Eye (tissue), 1 donor: ENCODE measurements around the gene C1R.
A peak's percentile ranks its signal among the peaks of the same experiment; 100 is the strongest.

Experiments used
- DNase-seq: peaks from one replicate; pipeline ENCODE4 v3.0.0-alpha.2; 2015

Gene C1R

DNA sequence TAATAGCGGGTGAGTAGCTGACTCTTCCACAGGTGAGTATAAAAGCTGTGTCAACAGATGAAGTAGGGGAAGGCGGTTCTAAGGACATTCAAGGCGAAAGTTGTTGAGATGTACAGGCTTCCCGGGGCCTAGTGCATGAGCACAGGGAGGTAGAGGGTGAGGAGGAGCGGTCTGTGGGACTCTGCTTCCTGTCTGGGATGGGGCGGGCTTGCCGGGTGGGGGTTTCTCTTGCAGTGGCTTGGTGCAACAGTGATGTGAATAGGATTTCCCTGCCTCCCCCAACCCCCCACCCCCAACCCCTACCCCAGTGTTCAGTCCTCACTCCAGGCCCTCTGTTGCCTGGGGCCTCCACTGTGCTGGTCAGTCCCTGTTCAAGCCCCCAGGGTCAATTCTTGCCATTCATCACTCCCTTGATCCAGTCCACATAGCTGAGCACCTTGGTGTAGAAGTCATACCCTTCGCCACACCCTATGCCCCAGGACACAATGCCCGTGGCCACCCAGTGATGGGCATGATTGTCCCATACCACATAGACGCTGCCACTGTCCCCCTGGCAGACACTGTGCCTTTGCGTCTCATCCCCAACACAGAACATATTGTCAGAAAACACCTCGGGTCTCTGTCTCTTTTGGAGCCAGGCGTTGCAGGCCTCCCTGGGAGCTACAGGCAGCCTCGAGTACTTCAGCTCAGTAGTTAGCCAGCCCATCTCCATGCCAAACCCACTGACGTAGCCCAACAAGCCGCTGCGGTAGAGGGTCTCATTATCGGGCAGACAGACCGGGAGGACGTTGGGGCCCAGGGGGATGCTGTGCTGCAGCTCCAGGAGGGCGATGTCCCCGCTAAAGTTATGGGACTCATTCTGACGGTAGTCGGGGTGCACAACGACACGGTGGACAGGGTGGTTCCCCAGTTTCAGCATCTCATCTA, 4.0 kb upstream of the C1R start:
- no peak for DNase-seq

DNA sequence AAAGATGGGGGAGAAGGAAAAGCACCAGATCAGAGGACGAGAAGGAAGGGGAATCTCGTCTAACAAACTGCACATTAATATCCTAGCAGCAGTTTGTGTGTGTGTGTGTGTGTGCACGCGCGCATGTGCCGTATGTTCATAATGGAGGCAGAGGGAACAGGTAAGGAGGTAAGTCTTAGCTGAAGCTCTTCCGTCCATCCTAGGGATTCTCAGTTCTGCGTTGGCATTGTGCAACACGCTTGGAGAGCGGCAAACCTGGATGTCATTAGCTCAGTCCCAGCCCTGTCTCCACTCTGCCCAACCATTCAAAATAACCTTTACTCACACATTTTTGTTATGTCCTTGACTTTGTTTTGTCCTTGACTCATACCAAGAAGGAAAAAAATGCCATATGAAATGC, 1.6 kb upstream of the C1R start:
- no peak for DNase-seq

DNA sequence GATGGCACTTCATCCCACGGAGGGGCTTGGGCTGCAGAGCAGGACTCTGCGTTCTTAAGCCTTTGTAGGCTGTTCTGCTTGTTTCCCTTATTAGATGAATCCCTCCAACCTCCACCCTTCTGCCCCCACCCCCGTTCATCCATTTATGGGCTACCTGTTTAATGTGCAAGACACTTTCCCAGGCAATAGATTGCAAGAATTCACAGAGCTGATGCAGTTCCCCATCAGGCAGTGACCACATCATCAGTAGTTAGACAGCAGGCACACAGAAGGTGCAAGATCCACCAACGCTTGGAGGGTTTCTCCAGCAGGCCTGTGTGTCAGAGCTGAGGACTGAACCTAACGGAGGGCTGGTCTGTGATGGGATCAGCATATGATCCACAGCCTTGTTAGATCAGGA, 1.2 kb upstream of the C1R start:
- DNase-seq, result no peak

- no peak for DNase-seq
Observed at GRCh38 chr12:7092986-7093460, 778 bp upstream of the C1R start.

- DNase-seq, result no peak
Observed at GRCh38 chr12:7091660-7092228, 501 bp downstream of the C1R start.

DNA sequence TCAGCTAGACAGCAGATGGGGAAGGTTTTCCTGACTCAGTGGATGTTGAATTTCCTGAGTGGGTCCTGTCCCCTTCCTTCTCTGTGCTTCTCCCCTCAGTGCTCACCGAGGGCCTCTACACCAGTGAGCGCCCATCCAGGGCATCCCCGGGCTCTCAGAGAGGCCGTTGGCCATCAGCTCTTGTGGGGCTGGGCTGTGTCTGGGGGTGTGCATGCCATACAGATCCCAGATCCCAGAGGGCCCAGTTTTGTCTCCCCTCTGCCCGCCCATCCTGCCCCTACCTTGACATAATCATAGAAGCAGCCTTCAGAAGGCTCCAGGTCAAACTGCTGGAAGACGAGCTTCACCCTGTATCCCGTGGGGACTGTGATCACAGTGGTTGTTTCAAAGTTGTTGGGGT, 1.1 kb downstream of the C1R start:
- no peak for DNase-seq

DNA sequence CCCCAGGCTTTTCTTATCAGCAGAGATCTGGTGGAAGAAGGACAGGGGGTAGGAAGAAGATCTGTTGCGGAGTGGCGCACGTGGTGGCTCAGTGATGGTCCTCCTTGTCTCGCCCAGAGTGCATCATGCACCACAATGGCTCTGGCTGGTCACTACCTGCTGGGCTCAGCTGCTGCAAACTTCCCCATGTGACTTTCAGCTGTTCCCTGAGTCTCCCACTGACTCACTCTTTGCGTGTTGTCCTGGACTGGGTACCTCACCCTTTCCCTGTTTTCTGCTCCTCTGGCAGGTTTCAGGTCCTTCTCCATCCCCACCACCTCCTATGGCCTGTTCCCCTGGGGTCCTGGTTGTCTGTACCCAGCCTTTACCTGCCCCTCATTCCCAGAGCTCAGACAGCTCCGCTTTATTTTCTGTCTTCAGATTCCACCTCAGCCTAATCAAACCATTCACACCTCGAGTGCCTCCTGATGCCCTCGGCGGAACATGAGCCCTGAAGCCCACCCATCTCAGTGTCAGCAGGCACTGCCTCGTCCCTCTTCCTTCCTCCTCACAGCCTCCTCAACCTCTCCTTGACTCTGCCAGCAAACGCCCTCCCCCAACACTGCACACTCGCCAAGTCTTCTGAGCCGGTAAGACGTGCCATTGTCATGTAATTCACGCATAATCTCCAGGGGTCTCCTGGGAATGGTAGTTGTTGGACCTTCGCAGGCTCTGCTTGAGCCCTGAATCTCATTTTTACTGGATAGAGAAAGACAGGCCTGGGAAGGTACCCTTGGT, 1.8 kb downstream of the C1R start:
- DNase-seq, result peak; percentile 43

- no peak for DNase-seq
Observed at GRCh38 chr12:7089196-7089871, 2.9 kb downstream of the C1R start.

DNA sequence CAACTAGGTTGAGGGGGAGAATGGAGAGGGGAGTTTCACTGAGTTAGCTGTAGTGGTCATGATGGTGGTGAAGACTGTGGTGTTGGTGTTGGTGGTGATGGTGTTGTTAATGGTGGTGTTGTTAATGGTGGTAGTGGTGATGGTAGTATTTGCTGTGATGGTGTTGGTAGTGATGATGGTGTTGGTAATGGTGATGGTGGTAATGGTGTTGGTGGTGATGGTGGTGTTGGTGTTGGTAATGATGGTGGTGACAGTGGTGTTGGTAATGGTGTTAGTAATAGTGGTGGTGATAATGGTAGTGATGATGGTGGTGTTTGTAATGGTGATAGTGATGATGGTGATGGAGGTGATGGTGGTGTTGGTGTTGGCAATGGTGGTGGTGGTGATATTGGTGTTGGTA, 9.1 kb downstream of the C1R start:
- no peak for DNase-seq

DNA sequence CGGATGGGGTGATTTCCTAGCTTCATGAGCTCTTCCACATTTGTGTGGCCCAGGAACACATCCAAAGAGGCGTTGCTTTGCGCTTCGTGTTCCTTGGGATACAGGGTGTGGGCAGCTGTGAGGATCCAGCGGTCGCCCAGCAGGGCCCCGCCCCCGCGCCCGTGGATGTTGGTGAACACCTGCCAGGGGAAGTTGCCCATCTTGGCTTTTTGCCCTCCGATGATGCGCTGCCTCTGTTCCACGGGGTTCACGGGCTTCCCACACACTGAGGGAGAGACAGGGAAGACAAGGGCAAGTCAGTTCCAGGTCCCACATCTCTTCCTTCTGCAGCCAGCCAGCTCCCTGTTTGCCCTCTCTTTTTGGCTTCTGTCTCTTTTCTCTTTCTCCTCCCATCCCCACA, 11.2 kb downstream of the C1R start:
- no peak for DNase-seq

DNA sequence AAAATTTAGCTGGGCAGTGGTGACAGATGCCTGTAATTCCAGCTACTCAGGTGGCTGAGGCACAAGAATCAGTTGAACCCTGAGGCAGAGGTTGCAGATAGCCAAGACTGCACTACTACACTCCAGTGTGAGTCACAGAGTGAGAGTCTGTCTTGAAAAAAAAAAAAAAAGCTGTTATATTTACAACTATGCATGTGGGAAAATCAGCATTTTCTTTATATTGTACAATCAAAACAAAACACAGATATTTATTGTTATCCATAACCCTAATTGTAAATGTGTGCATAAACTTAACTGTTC, 12.5 kb downstream of the C1R start:
- DNase-seq, result no peak

- no peak for DNase-seq
Observed at GRCh38 chr12:7078163-7078562, 14.1 kb downstream of the C1R start.

DNA sequence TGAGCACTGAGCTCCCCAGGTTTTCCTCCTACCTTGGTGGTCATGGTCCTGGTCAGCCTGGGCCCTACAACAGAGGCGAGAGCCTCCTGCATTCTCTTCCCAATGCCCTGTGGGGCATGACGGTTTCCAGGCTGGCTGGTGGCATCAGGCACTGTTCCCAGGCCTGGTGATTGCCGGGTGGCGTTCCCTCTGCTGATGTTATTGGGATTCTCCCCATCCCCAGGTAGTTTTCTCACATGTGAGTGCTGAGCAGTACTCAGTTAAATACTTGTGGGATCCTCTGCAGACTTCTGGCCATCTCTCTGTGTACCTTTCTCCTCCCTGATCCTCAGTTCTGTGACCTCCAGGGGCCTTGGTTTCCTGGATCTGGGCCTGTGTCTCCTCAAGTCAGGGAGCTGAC, 15.8 kb downstream of the C1R start:
- no peak for DNase-seq

- DNase-seq, result no peak
Observed at GRCh38 chr12:7075939-7076338, 16.3 kb downstream of the C1R start.

- DNase-seq, result no peak
Observed at GRCh38 chr12:7075518-7075917, 16.7 kb downstream of the C1R start.

DNA sequence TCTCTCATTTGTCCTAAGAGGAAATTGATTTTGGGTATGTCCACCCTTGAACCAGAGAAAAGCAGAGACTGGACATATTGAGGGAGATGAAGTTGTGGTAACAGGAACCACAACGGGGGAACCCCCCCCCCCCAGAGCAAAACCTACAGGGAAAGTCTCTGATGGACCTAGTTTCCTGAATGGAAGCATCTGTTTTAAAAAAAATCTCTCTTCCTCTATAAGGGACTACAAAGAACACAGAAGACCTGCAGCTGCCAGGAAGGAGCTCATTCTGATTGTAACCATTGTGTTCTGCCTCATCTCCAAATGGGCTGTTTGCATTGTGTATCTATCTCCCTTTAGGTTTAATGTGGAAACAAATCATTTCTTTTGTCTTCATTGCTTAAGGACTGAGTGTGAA, 18.3 kb downstream of the C1R start:
- no peak for DNase-seq

DNA sequence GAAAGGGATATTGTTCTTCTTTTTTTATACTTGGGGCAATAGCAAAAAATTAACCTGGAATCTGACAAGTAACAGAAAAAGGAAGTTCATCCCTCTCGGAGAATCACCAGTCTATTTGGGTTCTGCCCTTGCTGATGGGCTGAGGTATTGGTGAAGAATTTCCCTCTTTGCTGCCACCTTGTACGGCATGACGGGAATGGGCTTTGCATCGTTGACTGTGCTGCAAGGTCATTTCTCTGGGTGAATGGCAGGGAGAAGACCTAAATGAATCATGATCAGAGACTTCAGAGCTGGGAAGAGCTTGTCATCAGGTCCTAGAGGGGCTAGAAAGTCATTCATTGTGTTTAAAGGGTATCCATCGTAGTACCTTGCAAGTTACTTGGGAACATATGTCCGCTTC, 19.7 kb downstream of the C1R start:
- no peak for DNase-seq

GRCh38 chr12:7072035-7072434, 20.2 kb downstream of the C1R start:
- no peak for DNase-seq

DNA sequence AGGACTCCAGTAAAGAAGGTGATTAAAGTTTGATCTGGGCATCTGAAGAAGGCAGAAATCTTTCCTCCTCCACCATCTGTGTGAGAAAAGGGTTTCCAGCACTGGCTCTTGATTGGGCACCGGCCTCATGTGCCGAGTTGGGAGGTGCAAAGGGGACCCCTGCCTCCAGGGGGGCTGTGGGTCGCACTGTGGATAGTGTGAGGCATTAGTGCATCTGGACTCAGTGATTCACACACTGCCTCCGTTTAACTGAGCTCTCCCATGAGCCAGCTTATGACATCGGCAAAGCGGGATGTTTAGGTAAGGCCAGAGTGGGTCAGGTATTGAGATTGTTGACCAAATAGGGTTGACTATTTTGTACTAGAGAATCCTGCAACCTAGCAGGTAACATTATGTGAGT, 22.9 kb downstream of the C1R start:
- DNase-seq, result no peak

DNA sequence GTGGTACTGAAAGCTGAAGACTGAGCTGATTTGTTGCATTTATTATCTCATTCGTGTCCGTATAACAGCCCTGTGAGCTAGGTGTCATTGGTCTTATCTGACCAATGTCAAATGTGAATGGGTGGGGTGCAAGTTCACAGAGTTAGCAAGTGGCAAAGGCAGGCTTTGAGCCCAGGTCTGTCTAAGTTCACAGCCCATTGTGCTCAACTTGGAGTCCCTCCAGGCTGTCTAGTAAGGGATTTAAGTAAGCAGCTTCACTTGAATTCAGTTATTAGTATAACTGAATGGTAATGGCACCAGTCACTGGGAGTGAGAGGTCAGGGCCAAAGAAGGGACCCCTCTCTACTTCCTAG, 23.3 kb downstream of the C1R start:
- DNase-seq, result no peak

DNA sequence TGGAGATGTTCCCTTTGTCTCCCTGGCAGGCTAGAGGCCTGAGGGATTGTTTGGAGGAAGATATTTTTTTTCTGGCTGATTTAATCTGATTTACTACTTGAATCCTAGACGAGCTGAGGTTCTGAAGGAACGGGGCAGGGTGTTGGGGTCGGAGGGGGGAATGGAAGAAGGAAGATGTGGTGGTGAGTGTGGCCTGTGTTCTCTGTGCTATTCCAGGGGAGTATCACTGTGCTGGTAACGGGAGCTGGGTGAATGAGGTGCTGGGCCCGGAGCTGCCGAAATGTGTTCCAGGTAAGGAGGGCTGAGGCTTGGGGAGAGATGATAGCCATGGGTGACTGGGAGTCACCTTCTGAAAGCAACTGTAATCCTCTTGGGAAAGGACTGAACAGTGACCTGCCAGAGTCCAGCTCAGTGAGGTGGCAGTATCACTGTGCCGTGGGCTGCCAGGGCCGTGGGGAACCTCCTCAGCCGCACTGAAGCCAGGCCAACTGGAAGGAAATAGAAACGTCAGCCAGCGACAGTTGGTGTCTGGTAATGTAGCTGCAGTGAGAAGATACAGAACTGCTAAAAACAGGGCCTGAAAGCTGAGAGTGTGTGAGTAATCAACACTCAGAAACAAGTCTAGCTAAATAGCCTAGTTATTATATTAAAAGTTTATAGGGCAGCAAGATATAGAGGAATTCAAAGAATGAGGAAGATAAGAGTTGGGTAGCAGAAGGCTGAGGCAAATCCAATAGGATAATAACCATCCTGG, 23.8 kb downstream of the C1R start:
- peak; percentile 34 for DNase-seq

DNA sequence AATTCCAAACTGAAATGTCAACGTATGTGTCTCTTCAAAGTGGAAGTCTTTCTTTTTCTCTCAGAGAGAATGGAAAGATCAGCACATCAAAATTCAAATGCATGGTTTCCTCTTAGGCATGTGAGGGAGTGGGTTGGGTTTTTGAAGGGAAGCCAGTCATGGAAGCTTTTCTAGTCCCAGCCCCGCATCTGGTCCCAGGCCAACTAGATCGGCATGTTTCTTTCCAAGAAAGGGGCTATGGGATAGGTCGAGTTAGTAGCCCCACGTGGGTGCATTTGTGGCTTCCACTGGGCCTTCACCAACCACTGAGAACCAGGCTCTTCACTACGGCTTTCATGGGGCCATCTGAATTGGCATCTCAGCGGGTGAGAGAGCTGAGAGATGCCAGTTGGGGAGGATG, 25.1 kb downstream of the C1R start:
- DNase-seq, result no peak

DNA sequence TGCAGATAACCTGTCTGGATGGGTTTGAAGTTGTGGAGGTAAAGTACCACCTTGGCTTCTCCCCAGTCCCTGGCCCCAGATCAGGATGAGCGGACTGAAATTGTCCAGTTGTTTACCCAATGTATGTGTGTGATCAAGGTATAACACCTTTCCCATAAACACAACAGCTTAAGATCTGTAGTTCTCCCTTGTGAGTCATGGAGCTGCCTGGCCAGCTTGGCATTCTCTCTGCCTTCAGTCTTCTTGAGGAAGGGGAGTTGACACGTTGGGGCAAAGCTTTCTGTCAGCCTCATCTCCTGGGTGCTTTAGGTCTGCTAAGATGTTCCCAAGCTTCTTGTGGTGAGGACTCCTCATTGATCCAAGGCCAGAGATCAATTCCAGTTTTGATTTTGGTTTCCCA, 25.6 kb downstream of the C1R start:
- DNase-seq, result no peak
